SK-N-MC (cell line): ENCODE measurements around the gene BACH2.

Experiments used
- EZH2 ChIP-seq: fragments of 200-600 bp; sonication (generic); IDR thresholded peaks from one replicate; pipeline ENCODE4 v1.6.1; 2017; ENCODE audit warnings: antibody characterized with exemption
- FOXP2 ChIP-seq: optimal IDR thresholded peaks from 2 replicates; pipeline ENCODE3; 2011; ENCODE audit warnings: mild to moderate bottlenecking, moderate library complexity; ENCODE audit not compliant: insufficient read depth; ENCODE audit errors: extremely low read length, control extremely low read depth
- POLR2AphosphoS5 ChIP-seq: IDR thresholded peaks from 2 replicates; pipeline ENCODE4 v1.6.1; 2012; ENCODE audit warnings: mild to moderate bottlenecking, low read depth, low read length, borderline replicate concordance

DNA sequence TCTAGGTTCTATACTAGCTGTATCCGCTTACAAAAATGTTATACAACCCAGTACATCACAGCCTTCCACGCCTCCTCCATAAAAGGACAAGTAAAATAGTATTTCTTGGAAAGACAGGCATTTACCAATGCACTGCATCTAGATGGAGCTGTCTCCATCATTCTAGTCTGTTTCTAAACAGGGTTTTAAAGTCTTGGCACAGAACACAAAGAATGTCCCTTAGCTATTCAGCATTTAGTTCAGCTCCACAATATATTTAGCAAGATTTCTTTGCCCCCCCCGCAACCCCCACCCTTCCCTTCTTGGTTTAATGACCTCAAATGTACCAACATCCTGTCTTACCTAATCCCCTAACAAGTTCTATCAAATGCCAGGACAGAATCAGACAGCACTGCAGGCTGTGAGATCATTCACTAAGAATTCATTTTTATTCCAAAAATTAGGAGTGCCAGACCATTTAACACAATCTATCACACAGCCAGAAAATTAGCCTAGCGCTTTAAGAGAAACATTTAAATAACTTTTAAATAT, 198.6 kb downstream of the BACH2 start:
- TF ChIP-seq EZH2 (no peak), POLR2AphosphoS5 (no peak), FOXP2 (no peak)
